H9 (cell line): Measurements from ENCODE around the gene DNAJC5. TPM values are rescaled to one million over a fixed set of nuclear protein-coding genes. Genes with fewer than 3 reads are reported as not detected.

Experiments
- DNase-seq: peaks from one replicate; pipeline ENCODE4 v3.0.0-alpha.2; 2017
- H2AFZ ChIP-seq: one replicate; pipeline ENCODE4 v1.6.1; 2013; ENCODE audit warnings: mild to moderate bottlenecking, low read length, control low read depth, moderate library complexity
- H2AK5ac ChIP-seq: 2 replicates; pipeline ENCODE4 v1.6.1; 2013; ENCODE audit warnings: low read length, control low read depth, mixed read lengths; ENCODE audit not compliant: insufficient read length
- H2BK120ac ChIP-seq: one replicate; pipeline ENCODE4 v1.6.1; 2013; ENCODE audit warnings: low read depth, mild to moderate bottlenecking, low read length, control low read depth, inconsistent platforms; ENCODE audit not compliant: poor library complexity, severe bottlenecking
- H2BK12ac ChIP-seq: 2 replicates; pipeline ENCODE4 v1.6.1; 2013; ENCODE audit warnings: low read length, control low read depth, mixed read lengths, low read depth; ENCODE audit not compliant: insufficient read length
- H2BK15ac ChIP-seq: 2 replicates; pipeline ENCODE4 v1.6.1; 2013; ENCODE audit warnings: low read depth, low read length, control low read depth
- H2BK20ac ChIP-seq: one replicate; pipeline ENCODE4 v1.6.1; 2013; ENCODE audit warnings: low read depth, mild to moderate bottlenecking, low read length, control low read depth, inconsistent platforms; ENCODE audit not compliant: poor library complexity, severe bottlenecking
- H2BK5ac ChIP-seq: 2 replicates; pipeline ENCODE4 v1.6.1; 2013; ENCODE audit warnings: low read length, control low read depth, mixed read lengths; ENCODE audit not compliant: insufficient read length
- H3K14ac ChIP-seq: 2 replicates; pipeline ENCODE4 v1.6.1; 2013; ENCODE audit warnings: low read length, control low read depth; ENCODE audit not compliant: insufficient read depth
- H3K18ac ChIP-seq: 2 replicates; pipeline ENCODE4 v1.6.1; 2013; ENCODE audit warnings: low read depth, mild to moderate bottlenecking, mixed read lengths, low read length, control low read depth; ENCODE audit not compliant: insufficient read length
- H3K23ac ChIP-seq: 2 replicates; pipeline ENCODE4 v1.6.1; 2013; ENCODE audit warnings: low read length, control low read depth, mixed read lengths, low read depth; ENCODE audit not compliant: insufficient read length
- H3K23me2 ChIP-seq: 2 replicates; pipeline ENCODE4 v1.6.1; 2013; ENCODE audit warnings: low read depth, mild to moderate bottlenecking, mixed read lengths, low read length, control low read depth; ENCODE audit not compliant: insufficient read length, poor library complexity, severe bottlenecking
- H3K27ac ChIP-seq: 2 replicates; pipeline ENCODE4 v1.5.1; 2013; ENCODE audit warnings: low read length, control low read depth, mixed read lengths, low read depth; ENCODE audit not compliant: insufficient read length
- H3K27me3 ChIP-seq: 2 replicates; pipeline ENCODE4 v1.6.1; 2013; ENCODE audit warnings: low read length, control low read depth, inconsistent platforms; ENCODE audit not compliant: insufficient read depth
- H3K4ac ChIP-seq: 2 replicates; pipeline ENCODE4 v1.6.1; 2013; ENCODE audit warnings: low read depth, mild to moderate bottlenecking, control low read depth, inconsistent platforms, low read length, moderate library complexity
- H3K4me1 ChIP-seq: 2 replicates; pipeline ENCODE4 v1.6.1; 2013; ENCODE audit warnings: low read length, control low read depth, inconsistent platforms; ENCODE audit not compliant: insufficient read depth
- H3K4me2 ChIP-seq: 2 replicates; pipeline ENCODE4 v1.6.1; 2013; ENCODE audit warnings: low read length, control low read depth, mixed read lengths; ENCODE audit not compliant: insufficient read length, insufficient read depth
- H3K56ac ChIP-seq: 2 replicates; pipeline ENCODE4 v1.6.1; 2013; ENCODE audit warnings: low read depth, mild to moderate bottlenecking, mixed read lengths, low read length, control low read depth; ENCODE audit not compliant: insufficient read length
- H3K79me1 ChIP-seq: 2 replicates; pipeline ENCODE4 v1.6.1; 2013; ENCODE audit warnings: low read depth, mild to moderate bottlenecking, moderate library complexity, low read length, control low read depth, inconsistent platforms; ENCODE audit not compliant: insufficient read depth, poor library complexity, severe bottlenecking
- H3K79me2 ChIP-seq: 2 replicates; pipeline ENCODE4 v1.6.1; 2013; ENCODE audit warnings: low read length, control low read depth, inconsistent platforms; ENCODE audit not compliant: insufficient read depth
- H3K9ac ChIP-seq: 2 replicates; pipeline ENCODE4 v1.6.1; 2013; ENCODE audit warnings: low read length, control low read depth, mixed read lengths; ENCODE audit not compliant: insufficient read length; ENCODE audit errors: extremely low read depth
- H3K9me3 ChIP-seq: one replicate; pipeline ENCODE4 v1.6.1; 2013; ENCODE audit warnings: low read depth, low read length, inconsistent platforms; ENCODE audit not compliant: control insufficient read depth
- H3T11ph ChIP-seq: one replicate; pipeline ENCODE4 v1.6.1; 2013; ENCODE audit warnings: mild to moderate bottlenecking, low read length, control low read depth, inconsistent platforms
- H4K20me1 ChIP-seq: one replicate; pipeline ENCODE4 v1.6.1; 2013; ENCODE audit not compliant: control insufficient read depth, insufficient read length, insufficient read depth
- H4K5ac ChIP-seq: 2 replicates; pipeline ENCODE4 v1.6.1; 2013; ENCODE audit warnings: low read depth, mild to moderate bottlenecking, mixed read lengths, low read length, control low read depth; ENCODE audit not compliant: insufficient read length
- H4K8ac ChIP-seq: replicated peaks from 2 replicates; pipeline ENCODE4 v1.6.1; 2013; ENCODE audit warnings: low read length, control low read depth, mixed read lengths, low read depth; ENCODE audit not compliant: insufficient read length
- H4K91ac ChIP-seq: 2 replicates; pipeline ENCODE4 v1.6.1; 2013; ENCODE audit warnings: low read depth, mild to moderate bottlenecking, moderate library complexity, mixed read lengths, low read length, control low read depth; ENCODE audit not compliant: insufficient read length
- H3K27ac Mint-ChIP-seq, 3 experiments: 2 replicates in 2 of 3; 3 replicates in 1 of 3; pipeline ENCODE4 v1.8.0; 2020 to 2021; ENCODE audit warnings: mixed read lengths in 3 of 3, mild to moderate bottlenecking in 1 of 3, moderate library complexity in 1 of 3
- H3K27me3 Mint-ChIP-seq: 2 replicates; pipeline ENCODE4 v1.8.0; 2021; ENCODE audit warnings: low read depth, mild to moderate bottlenecking, moderate library complexity, mixed read lengths
- H3K36me3 Mint-ChIP-seq, 3 experiments: 2 replicates in 2 of 3; 3 replicates in 1 of 3; pipeline ENCODE4 v1.8.0; 2020 to 2021; ENCODE audit warnings: low read depth in 3 of 3, mixed read lengths in 3 of 3; ENCODE audit not compliant: insufficient read depth in 1 of 3
- H3K4me1 Mint-ChIP-seq, 2 experiments: 2 replicates each; pipeline ENCODE4 v1.8.0; 2020; ENCODE audit warnings: mixed read lengths in 2 of 2
- H3K4me3 Mint-ChIP-seq, 2 experiments: 2 replicates in 1 of 2; 3 replicates in 1 of 2; pipeline ENCODE4 v1.8.0; 2020 to 2021; ENCODE audit warnings: mild to moderate bottlenecking in 2 of 2, mixed read lengths in 2 of 2, moderate library complexity in 1 of 2
- H3K9me3 Mint-ChIP-seq, 2 experiments: 2 replicates in 1 of 2; 3 replicates in 1 of 2; pipeline ENCODE4 v1.8.0; 2020; ENCODE audit warnings: mild to moderate bottlenecking in 2 of 2, mixed read lengths in 2 of 2, moderate library complexity in 1 of 2
- WGBS: extraction: QIAGEN DNeasy Blood & Tissue Kit; methylation state at CpG from one replicate; pipeline ENCODE4 v1.1.7; 2013; ENCODE audit warnings: missing lambda C conversion rate, low lambda C conversion rate, mixed read lengths; ENCODE audit not compliant: insufficient read length; ENCODE audit errors: extremely low coverage; 5-methylcytosine and 5-hydroxymethylcytosine counted together
- total RNA-seq: library from RNA; stranded (reverse); gene quantifications from 2 replicates; pipeline ENCODE4 v1.2.1, GENCODE V29; 2021
- TF ChIP-seq, protein P1 (sequence below): fragments of 200-600 bp; sonication (generic); conservative IDR thresholded peaks from 3 replicates; pipeline ENCODE4 v1.8.0; 2021; ENCODE audit warnings: antibody characterized with exemption, mild to moderate bottlenecking

The DNAJC5 gene
- total RNA-seq, 1 experiment from 2014 or later, result 43.0 TPM

DNA sequence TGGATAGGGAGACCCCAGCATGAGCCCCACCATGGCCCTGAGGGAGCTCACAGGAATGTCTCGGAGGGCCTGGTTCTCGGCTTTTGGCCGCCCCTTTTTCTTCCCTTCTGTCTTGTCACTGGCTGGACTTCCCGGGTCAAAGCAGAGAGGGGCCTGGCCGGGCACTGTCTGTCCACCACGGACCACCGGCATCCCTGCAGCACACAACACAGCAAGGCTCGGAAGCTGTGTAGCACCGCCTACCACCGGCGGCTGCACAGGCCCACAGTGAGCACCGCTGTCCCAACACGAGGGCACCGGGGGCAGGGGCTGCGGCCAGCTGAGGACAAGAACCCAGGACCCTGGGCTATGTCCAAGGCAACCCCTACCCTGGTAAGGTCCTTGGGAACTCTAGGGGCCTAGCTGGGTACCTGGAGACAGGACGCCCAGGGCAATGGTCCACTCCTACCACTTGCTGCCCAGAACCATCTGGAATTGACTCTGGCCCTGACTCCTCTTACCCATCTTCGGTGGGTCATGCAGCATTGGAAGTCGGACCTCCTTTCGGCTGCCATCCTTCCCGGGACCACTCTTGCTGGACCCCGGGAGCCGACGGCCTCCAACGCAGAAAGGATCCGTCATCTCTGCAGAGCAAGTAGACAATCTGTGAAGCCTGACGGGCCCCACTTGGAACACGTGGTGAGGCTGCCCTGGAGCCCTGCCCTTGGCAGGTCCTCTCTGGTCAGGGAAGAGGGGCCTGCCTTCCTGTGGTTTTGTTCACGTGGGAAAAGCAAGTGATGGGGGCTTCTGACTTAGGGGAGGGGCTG lies 72.6 kb downstream of the DNAJC5 start:
- TF ChIP-seq, protein P1, sequence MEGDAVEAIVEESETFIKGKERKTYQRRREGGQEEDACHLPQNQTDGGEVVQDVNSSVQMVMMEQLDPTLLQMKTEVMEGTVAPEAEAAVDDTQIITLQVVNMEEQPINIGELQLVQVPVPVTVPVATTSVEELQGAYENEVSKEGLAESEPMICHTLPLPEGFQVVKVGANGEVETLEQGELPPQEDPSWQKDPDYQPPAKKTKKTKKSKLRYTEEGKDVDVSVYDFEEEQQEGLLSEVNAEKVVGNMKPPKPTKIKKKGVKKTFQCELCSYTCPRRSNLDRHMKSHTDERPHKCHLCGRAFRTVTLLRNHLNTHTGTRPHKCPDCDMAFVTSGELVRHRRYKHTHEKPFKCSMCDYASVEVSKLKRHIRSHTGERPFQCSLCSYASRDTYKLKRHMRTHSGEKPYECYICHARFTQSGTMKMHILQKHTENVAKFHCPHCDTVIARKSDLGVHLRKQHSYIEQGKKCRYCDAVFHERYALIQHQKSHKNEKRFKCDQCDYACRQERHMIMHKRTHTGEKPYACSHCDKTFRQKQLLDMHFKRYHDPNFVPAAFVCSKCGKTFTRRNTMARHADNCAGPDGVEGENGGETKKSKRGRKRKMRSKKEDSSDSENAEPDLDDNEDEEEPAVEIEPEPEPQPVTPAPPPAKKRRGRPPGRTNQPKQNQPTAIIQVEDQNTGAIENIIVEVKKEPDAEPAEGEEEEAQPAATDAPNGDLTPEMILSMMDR, result no peak
- H4K91ac ChIP-seq, result no peak overlapping the region
- H3K14ac ChIP-seq, result no peak overlapping the region
- no peak overlapping the region for H3T11ph ChIP-seq
- H3K4ac ChIP-seq, result no peak overlapping the region
- no peak overlapping the region for H4K8ac ChIP-seq
- no peak overlapping the region for H3K4me2 ChIP-seq
- no peak overlapping the region for H2BK12ac ChIP-seq
- peak overlapping the region; percentile 82 to 85; a peak in 3 of 5 replicates for H3K4me3 Mint-ChIP-seq
- H3K9me3 ChIP-seq, result peaks cover 40% of the 10 kb centered on the region
- no peak overlapping the region for H3K27ac Mint-ChIP-seq
- H3K18ac ChIP-seq, result no peak overlapping the region
- H3K4me1 Mint-ChIP-seq, result peaks cover 11 to 13% of the 10 kb centered on the region in 2 experiments; a peak in 3 of 4 replicates
- H4K5ac ChIP-seq, result no peak overlapping the region
- H2BK20ac ChIP-seq, result no peak overlapping the region
- no peak overlapping the region for H2AFZ ChIP-seq
- no peaks in the 10 kb centered on the region for H3K79me2 ChIP-seq
- no peaks in the 10 kb centered on the region; the same call in 1 of the 2 replicates for H3K4me1 ChIP-seq
- no peak overlapping the region for H2BK120ac ChIP-seq
- peaks cover 2 to 10% of the 10 kb centered on the region in 2 experiments; a peak in 3 of 5 replicates for H3K9me3 Mint-ChIP-seq
- no CpG with 5 or more reads among the region's 28 CpGs for WGBS
- peaks cover 11% of the 10 kb centered on the region for H3K27me3 Mint-ChIP-seq
- no peak overlapping the region for H2BK15ac ChIP-seq
- H3K27ac ChIP-seq, result no peak overlapping the region
- no peak for DNase-seq
- no peak overlapping the region for H3K56ac ChIP-seq
- no peaks in the 10 kb centered on the region for H4K20me1 ChIP-seq
- peaks cover 12 to 46% (median 36%) of the 10 kb centered on the region in 3 experiments; a peak in 6 of 7 replicates for H3K36me3 Mint-ChIP-seq
- no peaks in the 10 kb centered on the region; the same call in 1 of the 2 replicates for H3K27me3 ChIP-seq
- peaks cover 11% of the 10 kb centered on the region for H3K23me2 ChIP-seq
- no peak overlapping the region for H2BK5ac ChIP-seq
- H2AK5ac ChIP-seq, result no peak overlapping the region
- no peaks in the 10 kb centered on the region for H3K79me1 ChIP-seq
- H3K9ac ChIP-seq, result no peak overlapping the region
- no peak overlapping the region for H3K23ac ChIP-seq
